Neural progenitor cell (in vitro differentiated cells): ENCODE results near the gene ERN1. TPM values are rescaled to one million over a fixed set of nuclear protein-coding genes. Genes with fewer than 3 reads are reported as not detected.

Source experiments
- DNase-seq: peaks from one replicate; pipeline ENCODE4 v3.0.0-alpha.2; 2016; ENCODE audit warnings: low spot score
- H2AFZ ChIP-seq: fragments of 200-600 bp; sonication (generic); replicated peaks from 2 replicates; pipeline ENCODE4 v1.6.1; 2016; ENCODE audit warnings: antibody characterized with exemption
- H3F3A ChIP-seq: fragments of 200-600 bp; sonication (generic); 2 replicates; pipeline ENCODE4 v1.6.1; 2016; ENCODE audit warnings: antibody characterized with exemption, low read depth
- H3K27ac ChIP-seq: fragments of 200-600 bp; sonication (generic); 2 replicates; pipeline ENCODE4 v1.5.1; 2016; ENCODE audit warnings: mild to moderate bottlenecking
- H3K27me3 ChIP-seq: fragments of 200-600 bp; sonication (generic); 2 replicates; pipeline ENCODE4 v1.6.1; 2016; ENCODE audit warnings: mild to moderate bottlenecking, moderate library complexity
- H3K36me3 ChIP-seq: fragments of 200-600 bp; sonication (generic); 2 replicates; pipeline ENCODE4 v1.5.1; 2016
- H3K4me1 ChIP-seq: fragments of 200-600 bp; sonication (generic); 2 replicates; pipeline ENCODE4 v1.6.1; 2016; ENCODE audit warnings: mixed run types
- H3K4me2 ChIP-seq: fragments of 200-600 bp; sonication (generic); 2 replicates; pipeline ENCODE4 v1.6.1; 2016
- H3K4me3 ChIP-seq: fragments of 200-600 bp; sonication (generic); 2 replicates; pipeline ENCODE4 v1.5.1; 2016
- H3K79me2 ChIP-seq: fragments of 200-600 bp; sonication (generic); 2 replicates; pipeline ENCODE4 v1.6.1; 2016; ENCODE audit warnings: low read depth
- H3K9ac ChIP-seq: fragments of 200-600 bp; sonication (generic); 2 replicates; pipeline ENCODE4 v1.6.1; 2016
- H3K9me3 ChIP-seq: fragments of 200-600 bp; sonication (generic); 2 replicates; pipeline ENCODE4 v1.5.1; 2016; ENCODE audit warnings: low read depth
- H4K20me1 ChIP-seq: fragments of 200-600 bp; sonication (generic); 2 replicates; pipeline ENCODE4 v1.6.1; 2016; ENCODE audit warnings: low read depth
- H3K27ac Mint-ChIP-seq: 3 replicates; pipeline ENCODE4 v1.8.0; 2021; ENCODE audit warnings: mixed read lengths
- H3K27me3 Mint-ChIP-seq: 2 replicates; pipeline ENCODE4 v1.8.0; 2022; ENCODE audit warnings: low read depth, mild to moderate bottlenecking, inconsistent platforms, moderate library complexity, mixed read lengths; ENCODE audit not compliant: insufficient read depth
- H3K36me3 Mint-ChIP-seq: 3 replicates; pipeline ENCODE4 v1.8.0; 2021; ENCODE audit warnings: mixed read lengths
- H3K4me1 Mint-ChIP-seq: 3 replicates; pipeline ENCODE4 v1.8.0; 2021; ENCODE audit warnings: mixed read lengths
- H3K4me3 Mint-ChIP-seq: 3 replicates; pipeline ENCODE4 v1.8.0; 2021; ENCODE audit warnings: mild to moderate bottlenecking, moderate library complexity, mixed read lengths
- H3K9me3 Mint-ChIP-seq: 3 replicates; pipeline ENCODE4 v1.8.0; 2020; ENCODE audit warnings: mixed read lengths
- EZH2 ChIP-seq: fragments of 200-600 bp; sonication (generic); IDR thresholded peaks from 2 replicates; pipeline ENCODE4 v1.6.1; 2017; ENCODE audit warnings: antibody characterized with exemption, mild to moderate bottlenecking, moderate library complexity
- EZH2phosphoT487 ChIP-seq: fragments of 200-600 bp; sonication (generic); IDR thresholded peaks from 2 replicates; pipeline ENCODE4 v1.6.1; 2017; ENCODE audit warnings: antibody characterized with exemption
- total RNA-seq: library from RNA; depleted of rRNA; stranded (reverse); fragments of >200 nt; gene quantifications from 2 replicates; pipeline ENCODE4 v1.2.3, GENCODE V29; 2015; ENCODE audit warnings: low replicate concordance
- TF ChIP-seq, protein P1 (sequence below): fragments of 200-600 bp; sonication (generic); IDR thresholded peaks from 2 replicates; pipeline ENCODE4 v1.5.1; 2017; ENCODE audit warnings: antibody characterized with exemption, mild to moderate bottlenecking

Gene ERN1
- total RNA-seq, 1 donor from 2014 or later, result 2.4 TPM

- no peaks in the 10 kb centered on the region for H3K4me1 ChIP-seq
- H3K9me3 ChIP-seq, result no peaks in the 10 kb centered on the region
- no peak overlapping the region for H3K4me3 Mint-ChIP-seq
- no peak overlapping the region for H2AFZ ChIP-seq
- no peaks in the 10 kb centered on the region for H3K9me3 Mint-ChIP-seq
- H3K4me2 ChIP-seq, result no peak overlapping the region
- H3K27ac Mint-ChIP-seq, result no peak overlapping the region
- H3K4me3 ChIP-seq, result no peak overlapping the region
- no peak overlapping the region for H3K9ac ChIP-seq
- no peak for TF ChIP-seq EZH2
- no peak overlapping the region for H3K27ac ChIP-seq
- H3K27me3 ChIP-seq, result no peaks in the 10 kb centered on the region
- H3K79me2 ChIP-seq, result no peaks in the 10 kb centered on the region
- no peaks in the 10 kb centered on the region for H3K4me1 Mint-ChIP-seq
- no peak for DNase-seq
- H3K36me3 ChIP-seq, result no peaks in the 10 kb centered on the region
- H3K36me3 Mint-ChIP-seq, result peaks cover 7% of the 10 kb centered on the region
- no peaks in the 10 kb centered on the region for H4K20me1 ChIP-seq
- no peaks in the 10 kb centered on the region for H3F3A ChIP-seq
- peaks cover 2% of the 10 kb centered on the region for H3K27me3 Mint-ChIP-seq
These were observed 76.8 kb downstream of the ERN1 start for GRCh38 chr17:64053101-64053500.

DNA sequence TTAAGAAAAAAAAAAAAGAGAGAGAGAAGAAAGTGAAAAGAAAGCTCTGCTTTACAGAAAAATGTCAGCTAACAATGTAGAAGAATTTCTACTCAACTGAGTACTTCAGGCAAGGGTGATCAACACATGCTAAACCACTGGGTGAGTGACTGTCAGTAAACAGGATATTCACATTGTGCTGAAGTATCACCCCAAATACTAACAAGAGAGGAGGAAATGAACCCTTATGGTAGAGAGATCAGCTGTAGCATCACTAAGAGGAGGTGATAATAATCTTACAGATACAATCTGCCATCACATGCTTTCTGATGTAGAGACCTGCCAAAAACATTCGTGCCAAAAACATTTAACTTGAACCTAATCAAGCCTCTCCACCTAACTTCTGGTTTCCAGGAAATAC is 78.8 kb downstream of the ERN1 start:
- H3K36me3 ChIP-seq, result no peaks in the 10 kb centered on the region
- no peak overlapping the region for H3K27ac ChIP-seq
- no peaks in the 10 kb centered on the region for H3F3A ChIP-seq
- no peak overlapping the region for H3K9ac ChIP-seq
- H3K4me1 ChIP-seq, result no peaks in the 10 kb centered on the region
- TF ChIP-seq, protein P1, sequence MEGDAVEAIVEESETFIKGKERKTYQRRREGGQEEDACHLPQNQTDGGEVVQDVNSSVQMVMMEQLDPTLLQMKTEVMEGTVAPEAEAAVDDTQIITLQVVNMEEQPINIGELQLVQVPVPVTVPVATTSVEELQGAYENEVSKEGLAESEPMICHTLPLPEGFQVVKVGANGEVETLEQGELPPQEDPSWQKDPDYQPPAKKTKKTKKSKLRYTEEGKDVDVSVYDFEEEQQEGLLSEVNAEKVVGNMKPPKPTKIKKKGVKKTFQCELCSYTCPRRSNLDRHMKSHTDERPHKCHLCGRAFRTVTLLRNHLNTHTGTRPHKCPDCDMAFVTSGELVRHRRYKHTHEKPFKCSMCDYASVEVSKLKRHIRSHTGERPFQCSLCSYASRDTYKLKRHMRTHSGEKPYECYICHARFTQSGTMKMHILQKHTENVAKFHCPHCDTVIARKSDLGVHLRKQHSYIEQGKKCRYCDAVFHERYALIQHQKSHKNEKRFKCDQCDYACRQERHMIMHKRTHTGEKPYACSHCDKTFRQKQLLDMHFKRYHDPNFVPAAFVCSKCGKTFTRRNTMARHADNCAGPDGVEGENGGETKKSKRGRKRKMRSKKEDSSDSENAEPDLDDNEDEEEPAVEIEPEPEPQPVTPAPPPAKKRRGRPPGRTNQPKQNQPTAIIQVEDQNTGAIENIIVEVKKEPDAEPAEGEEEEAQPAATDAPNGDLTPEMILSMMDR, result no peak
- TF ChIP-seq EZH2phosphoT487 (no peak), EZH2 (no peak)
- no peak overlapping the region for H3K4me3 Mint-ChIP-seq
- no peaks in the 10 kb centered on the region for H4K20me1 ChIP-seq
- H2AFZ ChIP-seq, result no peak overlapping the region
- no peaks in the 10 kb centered on the region for H3K4me1 Mint-ChIP-seq
- no peaks in the 10 kb centered on the region for H3K79me2 ChIP-seq
- H3K36me3 Mint-ChIP-seq, result peaks cover 7% of the 10 kb centered on the region
- no peaks in the 10 kb centered on the region for H3K9me3 Mint-ChIP-seq
- DNase-seq, result no peak
- no peak overlapping the region for H3K27ac Mint-ChIP-seq
- H3K27me3 Mint-ChIP-seq, result peaks cover 2% of the 10 kb centered on the region
- H3K9me3 ChIP-seq, result no peaks in the 10 kb centered on the region
- H3K27me3 ChIP-seq, result no peaks in the 10 kb centered on the region
- no peak overlapping the region for H3K4me3 ChIP-seq
- no peak overlapping the region for H3K4me2 ChIP-seq

DNA sequence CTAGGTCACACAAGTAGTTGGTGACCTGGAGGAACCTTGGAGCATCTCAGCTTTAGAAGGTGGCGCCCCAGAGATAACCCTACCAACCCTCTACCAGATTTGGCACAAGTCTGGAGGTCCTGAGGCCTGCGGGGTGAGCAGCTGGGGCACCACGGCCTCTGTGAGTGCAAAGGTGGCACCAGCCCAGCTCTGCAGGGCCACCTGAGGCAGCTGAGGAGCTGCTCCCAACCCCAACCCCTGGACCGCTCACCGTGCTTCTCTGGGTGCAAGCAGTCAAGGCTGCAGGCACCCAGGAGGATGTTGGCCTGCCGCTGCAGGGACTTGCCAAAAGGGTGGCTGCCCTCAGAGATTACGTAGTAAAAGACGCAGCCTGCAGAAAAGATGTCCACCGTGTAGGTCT is 81.1 kb downstream of the ERN1 start:
- Histone ChIP-seq H3F3A (no peaks in the 10 kb centered on the region), H3K4me1 (no peaks in the 10 kb centered on the region), H3K27ac (no peak overlapping the region), H4K20me1 (no peaks in the 10 kb centered on the region), H3K4me3 (no peak overlapping the region), H3K9me3 (no peaks in the 10 kb centered on the region), H3K36me3 (no peaks in the 10 kb centered on the region), H3K4me2 (no peak overlapping the region), H3K79me2 (no peaks in the 10 kb centered on the region), H3K27me3 (no peaks in the 10 kb centered on the region), H3K9ac (no peak overlapping the region), H2AFZ (no peak overlapping the region)
- no peak overlapping the region for H3K4me3 Mint-ChIP-seq
- no peak for DNase-seq
- TF ChIP-seq, protein P1, result no peak
- TF ChIP-seq EZH2, result no peak
- TF ChIP-seq EZH2phosphoT487, result no peak
- no peak overlapping the region for H3K27ac Mint-ChIP-seq
- no peaks in the 10 kb centered on the region for H3K27me3 Mint-ChIP-seq
- H3K9me3 Mint-ChIP-seq, result no peaks in the 10 kb centered on the region
- H3K4me1 Mint-ChIP-seq, result no peaks in the 10 kb centered on the region
- peaks cover 11% of the 10 kb centered on the region for H3K36me3 Mint-ChIP-seq

- H3K4me1 ChIP-seq, result no peaks in the 10 kb centered on the region
- H4K20me1 ChIP-seq, result no peaks in the 10 kb centered on the region
- TF ChIP-seq, protein P1, result no peak
- TF ChIP-seq EZH2phosphoT487 (no peak), EZH2 (no peak)
- H3F3A ChIP-seq, result no peaks in the 10 kb centered on the region
- Mint-ChIP-seq H3K36me3 (peaks cover 12% of the 10 kb centered on the region), H3K9me3 (no peaks in the 10 kb centered on the region), H3K27ac (no peak overlapping the region), H3K27me3 (peaks cover 2% of the 10 kb centered on the region), H3K4me1 (no peaks in the 10 kb centered on the region), H3K4me3 (no peak overlapping the region)
- DNase-seq, result no peak
- no peaks in the 10 kb centered on the region for H3K9me3 ChIP-seq
- no peak overlapping the region for H3K27ac ChIP-seq
- H3K27me3 ChIP-seq, result no peaks in the 10 kb centered on the region
- H3K36me3 ChIP-seq, result no peaks in the 10 kb centered on the region
- no peaks in the 10 kb centered on the region for H3K79me2 ChIP-seq
- no peak overlapping the region for H2AFZ ChIP-seq
- no peak overlapping the region for H3K9ac ChIP-seq
- H3K4me3 ChIP-seq, result no peak overlapping the region
- H3K4me2 ChIP-seq, result no peak overlapping the region
These were observed 84.8 kb downstream of the ERN1 start for GRCh38 chr17:64045176-64045575.
